HG03196 (cell line): ENCODE data around the gene OR13G1.
"Not testable (repeated sequence)": the region's sequence is repeated elsewhere in the genome, so short reads cannot be mapped to it uniquely, and the experiment has no call there.

ENCODE experiments used
- ATAC-seq: cut with Tn5 transposase; IDR thresholded peaks from one replicate; pipeline ENCODE4 v1.9.1; 2021; ENCODE audit not compliant: unreplicated experiment

Gene OR13G1

GRCh38 chr1:247679639-247680038 is at the start of gene OR13G1:
Gene OR13G1, minus strand, starts transcription at chr1:247679739. Its CDS starts 6,698 bp downstream, at chr1:247673041.
- ATAC-seq = no peak

- no peak for ATAC-seq
Measured at GRCh38 chr1:247721222-247721621, 41.7 kb upstream of the OR13G1 start.

DNA sequence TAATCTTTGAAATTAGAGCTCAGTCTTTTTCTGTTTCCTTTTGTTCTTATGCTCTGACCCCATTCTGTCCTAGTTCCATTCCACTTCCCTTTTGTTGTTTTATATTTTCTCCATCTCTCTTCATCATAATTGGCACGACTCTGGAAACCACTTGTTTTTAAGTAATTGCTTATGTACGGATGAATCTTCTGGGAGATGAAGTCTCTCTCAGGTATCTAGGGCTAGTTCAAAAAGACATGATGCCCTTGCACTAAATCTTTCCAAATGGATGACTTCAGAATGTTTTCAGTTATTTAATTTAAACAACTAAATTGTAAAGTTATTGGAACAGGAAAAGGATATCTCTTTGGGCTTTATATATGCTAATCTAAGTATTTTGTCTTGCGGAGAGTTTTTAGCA is 37.0 kb upstream of the OR13G1 start, which contains the start of gene OR6F1:
Gene OR6F1 (minus strand): TSS at position 101 of the 400 bp plus-strand sequence. CDS start 3,891 bp downstream, outside the sequence.
- no peak for ATAC-seq

DNA sequence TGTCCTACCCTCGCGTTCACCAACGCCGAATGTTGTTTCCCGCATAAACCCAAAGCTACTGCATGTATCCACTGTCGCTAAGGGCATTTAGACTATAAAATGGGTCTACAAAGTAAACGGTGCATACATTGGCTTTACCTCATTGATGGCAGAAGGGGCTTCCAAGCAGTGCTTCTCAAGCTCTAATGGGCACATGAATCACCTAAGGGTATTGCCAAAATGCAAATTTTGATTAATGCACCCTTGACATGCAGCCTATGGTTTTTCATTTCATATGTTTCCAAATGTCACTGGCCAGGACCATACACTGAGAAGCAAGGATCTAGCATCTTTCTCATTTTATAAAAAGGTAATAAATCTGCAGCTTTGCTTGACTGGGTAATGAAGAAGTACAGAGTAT is 34.2 kb upstream of the OR13G1 start:
- no peak for ATAC-seq

DNA sequence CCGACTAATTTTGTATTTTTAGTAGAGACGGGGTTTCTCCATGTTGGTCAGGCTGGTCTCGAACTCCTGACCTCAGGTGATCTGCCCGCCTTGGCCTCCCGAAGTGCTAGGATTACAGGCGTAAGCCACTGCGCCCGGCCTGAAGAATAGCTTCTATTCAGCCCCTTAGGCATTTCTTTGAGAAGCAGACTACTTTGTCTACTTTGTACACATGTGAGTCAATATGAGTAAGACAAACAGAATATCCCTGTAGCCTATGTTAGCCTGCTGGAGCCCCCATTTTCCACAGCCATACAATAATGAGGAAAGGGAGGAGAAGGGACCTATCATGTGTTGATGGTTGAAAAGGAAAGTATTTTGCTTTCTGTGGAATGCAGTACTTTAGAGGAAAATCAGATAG is 31.1 kb upstream of the OR13G1 start:
- ATAC-seq = not testable (repeated sequence)

DNA sequence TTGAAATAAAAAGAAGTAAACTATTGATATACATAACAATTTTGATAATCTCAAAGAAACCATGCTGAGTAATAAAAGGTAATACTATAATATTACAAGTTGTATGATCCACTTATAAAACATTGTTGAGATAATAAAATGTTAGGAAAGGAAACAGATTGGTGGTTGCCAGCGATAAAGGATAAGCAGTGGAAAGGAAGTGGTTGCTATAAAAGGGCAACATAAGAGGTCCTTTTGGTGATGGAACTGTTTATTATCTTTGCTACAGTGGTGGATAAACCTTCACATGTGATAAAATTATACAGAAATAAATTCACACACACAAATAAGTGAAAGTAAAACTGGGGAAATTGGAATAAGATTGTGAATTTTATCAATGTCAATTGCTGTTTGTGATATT is 21.8 kb upstream of the OR13G1 start:
- ATAC-seq = no peak

DNA sequence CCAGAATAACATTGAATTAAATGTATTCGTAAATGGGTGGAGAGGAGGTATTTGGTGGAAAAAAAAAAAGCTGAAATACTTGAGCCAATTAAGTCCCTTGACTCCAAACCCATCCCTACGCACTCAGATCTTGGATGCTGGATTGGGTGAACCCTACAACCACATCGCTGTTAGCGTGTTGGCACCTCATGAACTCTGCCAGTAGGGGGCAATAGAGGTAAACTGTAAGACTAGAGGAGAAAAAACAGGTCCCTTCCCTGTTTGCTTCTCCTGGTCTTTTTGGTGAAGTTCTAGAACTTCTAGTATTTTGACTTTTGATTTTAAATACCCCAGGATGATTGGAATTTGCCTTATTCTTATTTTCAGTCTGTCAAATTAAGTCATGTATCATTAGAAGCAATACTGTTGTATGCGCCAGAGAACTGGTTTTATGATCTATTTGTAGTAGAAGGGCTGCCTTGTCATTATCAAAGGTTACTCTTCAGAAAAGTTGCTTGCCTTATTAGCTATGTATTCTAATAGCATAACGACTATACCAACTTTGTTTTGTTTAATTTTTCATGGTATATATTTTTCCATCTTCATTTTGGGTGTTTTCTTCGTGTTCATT is 1.9 kb upstream of the OR13G1 start:
- peak; percentile 96 for ATAC-seq

DNA sequence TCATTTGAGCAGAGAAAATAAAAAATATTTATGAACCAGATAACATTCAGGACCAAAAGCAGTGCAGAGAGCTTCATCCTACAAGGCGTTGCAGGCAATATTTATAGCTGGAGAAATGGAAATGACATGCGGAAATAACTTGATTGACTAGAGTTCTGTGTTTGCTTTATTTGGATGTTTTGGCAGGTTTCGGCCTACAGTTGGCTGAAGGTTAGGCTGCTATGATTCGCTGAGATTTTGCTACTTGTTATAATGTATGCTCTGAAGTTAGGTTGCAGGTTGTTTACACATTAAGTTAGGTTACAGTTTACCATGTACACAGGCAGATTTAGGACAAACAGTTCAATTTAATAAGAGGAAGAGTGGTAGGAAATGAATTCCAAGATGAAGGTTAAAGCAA is 632 bp upstream of the OR13G1 start:
- no peak for ATAC-seq

- ATAC-seq = no peak
Measured at GRCh38 chr1:247669225-247669624, 10.3 kb downstream of the OR13G1 start.

GRCh38 chr1:247656221-247656875 is 23.2 kb downstream of the OR13G1 start:
- no peak for ATAC-seq

GRCh38 chr1:247653040-247653439 is 26.5 kb downstream of the OR13G1 start:
- ATAC-seq = no peak

- no peak for ATAC-seq
Measured at GRCh38 chr1:247647864-247648263, 31.7 kb downstream of the OR13G1 start.

GRCh38 chr1:247646867-247647266 is 32.7 kb downstream of the OR13G1 start:
- ATAC-seq = no peak

- no peak for ATAC-seq
Measured at GRCh38 chr1:247642742-247643141, 36.8 kb downstream of the OR13G1 start.

GRCh38 chr1:247639381-247639981 is 40.1 kb downstream of the OR13G1 start:
- no peak for ATAC-seq

GRCh38 chr1:247638781-247639180 is 40.8 kb downstream of the OR13G1 start:
- ATAC-seq = no peak

- ATAC-seq = no peak
Measured at GRCh38 chr1:247638011-247638410, 41.5 kb downstream of the OR13G1 start.

- ATAC-seq = no peak
Measured at GRCh38 chr1:247627951-247628350, 51.6 kb downstream of the OR13G1 start.
